PC-3 (cell line): Measurements from ENCODE around the gene TANC1. TPM values are rescaled to one million over a fixed set of nuclear protein-coding genes. Genes with fewer than 3 reads are reported as not detected.

Source experiments
- ATAC-seq: fragments of 200-7000 bp; cut with Tn5 transposase; 2 replicates; pipeline ENCODE4 v1.9.1; 2020; ENCODE audit warnings: mild to moderate bottlenecking, moderate library complexity
- BruUV-seq: library from RNA; stranded (reverse); fragments of 400-500 nt; replicated peaks from 2 replicates; lab custom pipeline; 2021; lab: Mats Ljungman, UMichigan
- CTCF ChIA-PET: fragments of 300-600 bp; sonication (Branson Sonifier 250); formaldehyde crosslinking; loops from one replicate; lab custom pipeline; 2022; ENCODE audit warnings: antibody characterized with exemption; lab: Charles Lee
- POLR2A ChIA-PET: fragments of 300-600 bp; sonication (Branson Sonifier 250); formaldehyde crosslinking; loops from one replicate; lab custom pipeline; 2022; ENCODE audit warnings: antibody characterized with exemption; ENCODE audit not compliant: unreplicated experiment; lab: Charles Lee
- DNase-seq: peaks from one replicate; pipeline ENCODE4 v3.0.0-alpha.2; 2015
- H2AFZ ChIP-seq: fragments of 300-600 bp; sonication (generic); 2 replicates; pipeline ENCODE4 v1.6.0; 2016; ENCODE audit warnings: antibody characterized with exemption, low read length
- H3F3A ChIP-seq: fragments of 300-600 bp; sonication (generic); one replicate; pipeline ENCODE4 v1.6.0; 2017; ENCODE audit warnings: antibody characterized with exemption, low read length, control low read depth, mild to moderate bottlenecking; ENCODE audit not compliant: unreplicated experiment
- H3K27ac ChIP-seq: fragments of 300-600 bp; sonication (generic); 2 replicates; pipeline ENCODE4 v1.5.1; 2016; ENCODE audit warnings: mild to moderate bottlenecking, low read length
- H3K27me3 ChIP-seq: fragments of 300-600 bp; sonication (generic); 2 replicates; pipeline ENCODE4 v1.6.1; 2016; ENCODE audit warnings: low read length, mixed read lengths
- H3K36me3 ChIP-seq: fragments of 300-600 bp; sonication (generic); 2 replicates; pipeline ENCODE4 v1.6.1; 2016; ENCODE audit warnings: low read depth, mixed run types, low read length, mixed read lengths
- H3K4me1 ChIP-seq: fragments of 300-600 bp; sonication (generic); 2 replicates; pipeline ENCODE4 v1.5.1; 2016; ENCODE audit warnings: low read length; ENCODE audit not compliant: insufficient read depth
- H3K4me2 ChIP-seq: fragments of 300-600 bp; sonication (generic); 2 replicates; pipeline ENCODE4 v1.6.0; 2016; ENCODE audit warnings: low read length
- H3K4me3 ChIP-seq: fragments of 300-600 bp; sonication (generic); 2 replicates; pipeline ENCODE4 v1.5.1; 2016; ENCODE audit warnings: mild to moderate bottlenecking, low read length, mixed read lengths
- H3K79me2 ChIP-seq: fragments of 300-600 bp; sonication (generic); 2 replicates; pipeline ENCODE4 v1.6.1; 2017; ENCODE audit warnings: low read length, mixed read lengths
- H3K9ac ChIP-seq: fragments of 300-600 bp; sonication (generic); 2 replicates; pipeline ENCODE4 v1.6.0; 2016; ENCODE audit warnings: mild to moderate bottlenecking, low read length
- H3K9me2 ChIP-seq: fragments of 300-600 bp; sonication (generic); replicated peaks from 2 replicates; pipeline ENCODE4 v1.6.1; 2016; ENCODE audit warnings: mixed run types, low read length, mixed read lengths
- H3K9me3 ChIP-seq: fragments of 300-600 bp; sonication (generic); 2 replicates; pipeline ENCODE4 v1.6.1; 2016; ENCODE audit warnings: low read length, mixed read lengths
- H4K20me1 ChIP-seq: fragments of 300-600 bp; sonication (generic); 2 replicates; pipeline ENCODE4 v1.6.1; 2016; ENCODE audit warnings: low read length, mixed read lengths
- EZH2 ChIP-seq: fragments of 300-600 bp; sonication (generic); IDR thresholded peaks from one replicate; pipeline ENCODE4 v1.6.1; 2017; ENCODE audit warnings: antibody characterized with exemption, mild to moderate bottlenecking, low read length; ENCODE audit not compliant: unreplicated experiment
- EZH2phosphoT487 ChIP-seq: fragments of 300-600 bp; sonication (generic); IDR thresholded peaks from 2 replicates; pipeline ENCODE4 v1.6.1; 2018; ENCODE audit warnings: mild to moderate bottlenecking, antibody characterized with exemption, low read length, borderline replicate concordance
- intact Hi-C: fragments of 100-400 bp; cut with micrococcal nuclease; formaldehyde crosslinking; loops from 2 replicates; pipeline ENCODE4 v1.9.0; 2023
- total RNA-seq: library from RNA; depleted of rRNA; stranded (reverse); fragments of >200 nt; gene quantifications from 2 replicates; pipeline ENCODE4 v1.2.3, GENCODE V29; 2014
- TF ChIP-seq, protein P1 (sequence below): fragments of 300-600 bp; sonication (generic); conservative IDR thresholded peaks from 2 replicates; pipeline ENCODE4 v1.5.1; 2017; ENCODE audit warnings: antibody characterized with exemption, low read depth, mild to moderate bottlenecking, low read length

Gene TANC1
- total RNA-seq, 1 experiment from 2014 or later, result 17.6 TPM

DNA sequence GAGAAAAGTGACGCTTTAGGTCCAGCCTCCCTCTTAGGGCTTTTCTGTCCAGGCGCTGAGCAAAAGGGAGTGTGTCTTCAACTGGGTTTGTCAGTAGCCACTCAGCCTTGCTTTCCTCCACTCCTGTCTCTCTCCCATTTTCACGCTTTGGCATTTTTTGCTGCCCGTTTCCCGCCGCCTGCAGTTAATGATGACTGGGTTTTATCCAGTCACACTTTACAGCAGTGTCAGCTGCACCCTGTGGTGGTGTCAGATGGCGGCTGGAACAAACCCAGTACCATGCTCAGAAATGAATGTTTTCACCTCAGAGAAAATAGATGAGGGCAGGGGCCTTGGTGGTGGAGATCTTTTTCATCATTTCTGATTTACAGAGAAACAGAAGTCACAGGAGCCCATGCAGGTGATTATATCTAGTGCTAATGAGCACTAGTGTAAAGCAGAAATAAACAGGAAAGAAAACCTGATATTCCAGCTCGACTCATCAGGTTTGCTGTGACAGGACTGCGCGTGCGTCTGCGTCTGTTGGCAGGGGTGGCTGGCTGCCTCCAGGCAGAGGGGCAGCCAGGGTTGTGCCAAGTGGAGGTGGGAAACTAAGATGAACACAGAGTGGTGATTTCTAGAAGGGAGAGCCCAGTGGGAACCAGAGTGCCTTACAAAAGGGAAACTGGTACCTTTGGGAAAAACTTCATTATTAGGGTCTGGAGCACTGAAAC lies 139.9 kb downstream of the TANC1 start:
- BruUV-seq, result no TSS peak
- intact Hi-C loops, result no loop called here
- Histone ChIP-seq H3K27me3 (no peaks in the 10 kb centered on the region), H3K79me2 (no peaks in the 10 kb centered on the region), H4K20me1 (no peaks in the 10 kb centered on the region), H3K4me1 (no peaks in the 10 kb centered on the region), H3K36me3 (no peaks in the 10 kb centered on the region), H3K4me3 (no peak overlapping the region), H3K4me2 (no peak overlapping the region), H2AFZ (no peak overlapping the region), H3K9me3 (no peaks in the 10 kb centered on the region), H3K9me2 (no peaks in the 10 kb centered on the region), H3F3A (no peaks in the 10 kb centered on the region), H3K27ac (no peak overlapping the region), H3K9ac (no peak overlapping the region)
- CTCF ChIA-PET, result no interaction called here
- ATAC-seq, result no peak
- no peak for TF ChIP-seq EZH2
- TF ChIP-seq EZH2phosphoT487, result no peak
- TF ChIP-seq, protein P1, sequence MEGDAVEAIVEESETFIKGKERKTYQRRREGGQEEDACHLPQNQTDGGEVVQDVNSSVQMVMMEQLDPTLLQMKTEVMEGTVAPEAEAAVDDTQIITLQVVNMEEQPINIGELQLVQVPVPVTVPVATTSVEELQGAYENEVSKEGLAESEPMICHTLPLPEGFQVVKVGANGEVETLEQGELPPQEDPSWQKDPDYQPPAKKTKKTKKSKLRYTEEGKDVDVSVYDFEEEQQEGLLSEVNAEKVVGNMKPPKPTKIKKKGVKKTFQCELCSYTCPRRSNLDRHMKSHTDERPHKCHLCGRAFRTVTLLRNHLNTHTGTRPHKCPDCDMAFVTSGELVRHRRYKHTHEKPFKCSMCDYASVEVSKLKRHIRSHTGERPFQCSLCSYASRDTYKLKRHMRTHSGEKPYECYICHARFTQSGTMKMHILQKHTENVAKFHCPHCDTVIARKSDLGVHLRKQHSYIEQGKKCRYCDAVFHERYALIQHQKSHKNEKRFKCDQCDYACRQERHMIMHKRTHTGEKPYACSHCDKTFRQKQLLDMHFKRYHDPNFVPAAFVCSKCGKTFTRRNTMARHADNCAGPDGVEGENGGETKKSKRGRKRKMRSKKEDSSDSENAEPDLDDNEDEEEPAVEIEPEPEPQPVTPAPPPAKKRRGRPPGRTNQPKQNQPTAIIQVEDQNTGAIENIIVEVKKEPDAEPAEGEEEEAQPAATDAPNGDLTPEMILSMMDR, result no peak
- DNase-seq, result no peak
- POLR2A ChIA-PET, result no interaction called here

DNA sequence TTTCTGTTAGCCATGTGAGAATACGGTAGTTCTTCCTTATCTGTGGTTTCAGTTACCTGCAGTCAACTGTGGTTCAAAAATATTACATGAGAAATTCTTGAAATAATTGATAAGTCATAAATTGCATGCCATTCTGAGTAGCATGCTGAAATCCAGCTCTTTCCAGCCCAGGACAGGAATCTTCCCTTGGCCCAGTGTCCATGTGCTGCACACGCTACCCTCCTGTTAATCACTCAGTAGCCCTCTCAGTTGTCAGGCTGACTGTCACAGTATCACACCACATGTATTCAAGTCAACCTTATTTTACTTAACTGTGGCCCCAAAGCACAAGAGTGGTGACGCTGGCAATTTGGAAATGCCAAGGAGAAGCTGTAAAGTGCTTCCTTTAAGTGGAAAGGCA lies 141.1 kb downstream of the TANC1 start:
- TF ChIP-seq, protein P1, result no peak
- no peak for TF ChIP-seq EZH2
- TF ChIP-seq EZH2phosphoT487, result no peak
- no peaks in the 10 kb centered on the region for H3K36me3 ChIP-seq
- H4K20me1 ChIP-seq, result no peaks in the 10 kb centered on the region
- no peaks in the 10 kb centered on the region for H3K27me3 ChIP-seq
- H3K9me3 ChIP-seq, result no peaks in the 10 kb centered on the region
- no peak overlapping the region for H3K9ac ChIP-seq
- no peak for ATAC-seq
- no peak overlapping the region for H3K4me2 ChIP-seq
- no peak overlapping the region for H2AFZ ChIP-seq
- no peak overlapping the region for H3K27ac ChIP-seq
- BruUV-seq, result no TSS peak
- DNase-seq, result no peak
- ChIA-PET CTCF (no interaction called here), POLR2A (interaction anchor here (0.6 kb wide), 1 partner anchor 49 kb away, joined by 5 read pairs; no protein-coding TSS in a partner anchor)
- H3K79me2 ChIP-seq, result no peaks in the 10 kb centered on the region
- intact Hi-C loops, result no loop called here
- no peaks in the 10 kb centered on the region for H3F3A ChIP-seq
- H3K9me2 ChIP-seq, result no peaks in the 10 kb centered on the region
- H3K4me1 ChIP-seq, result no peaks in the 10 kb centered on the region
- no peak overlapping the region for H3K4me3 ChIP-seq

DNA sequence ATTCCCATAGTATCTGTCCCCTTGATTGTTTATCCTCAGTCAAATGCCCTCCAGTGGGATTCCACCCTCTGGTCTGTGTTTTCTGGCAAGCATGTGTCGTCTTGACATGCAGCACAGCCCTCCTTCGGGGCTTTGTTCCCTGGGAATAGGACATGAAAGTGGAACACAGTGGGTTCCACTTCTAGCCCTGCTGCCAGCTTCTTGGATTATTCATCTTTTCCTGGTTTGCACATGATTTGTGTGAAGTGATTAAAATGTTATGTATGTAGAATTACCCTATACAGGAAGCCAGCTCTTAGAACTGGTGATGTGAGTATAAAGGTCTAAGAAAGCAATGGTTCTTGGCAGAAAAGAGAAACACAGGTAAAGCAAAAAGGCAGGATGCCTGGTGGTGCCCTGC lies 142.3 kb downstream of the TANC1 start:
- DNase-seq (no peak), ATAC-seq (no peak)
- Histone ChIP-seq H2AFZ (no peak overlapping the region), H3K9me2 (no peaks in the 10 kb centered on the region), H3K36me3 (no peaks in the 10 kb centered on the region), H3K4me2 (no peak overlapping the region), H3K9me3 (no peaks in the 10 kb centered on the region), H4K20me1 (no peaks in the 10 kb centered on the region), H3K9ac (no peak overlapping the region), H3K4me1 (no peaks in the 10 kb centered on the region), H3K4me3 (no peak overlapping the region), H3K27ac (no peak overlapping the region), H3F3A (no peaks in the 10 kb centered on the region), H3K79me2 (no peaks in the 10 kb centered on the region), H3K27me3 (no peaks in the 10 kb centered on the region)
- TF ChIP-seq, protein P1, result no peak
- no peak for TF ChIP-seq EZH2
- TF ChIP-seq EZH2phosphoT487, result no peak
- no TSS peak for BruUV-seq
- CTCF ChIA-PET, result no interaction called here
- intact Hi-C loops, result no loop called here
- POLR2A ChIA-PET, result no interaction called here
